ENCODE results near the gene SBNO2.

The SBNO2 gene

GRCh38 chr19:1085676-1086442 lies 88.2 kb downstream of the SBNO2 start:
- TF ChIP-seq, protein P1, sequence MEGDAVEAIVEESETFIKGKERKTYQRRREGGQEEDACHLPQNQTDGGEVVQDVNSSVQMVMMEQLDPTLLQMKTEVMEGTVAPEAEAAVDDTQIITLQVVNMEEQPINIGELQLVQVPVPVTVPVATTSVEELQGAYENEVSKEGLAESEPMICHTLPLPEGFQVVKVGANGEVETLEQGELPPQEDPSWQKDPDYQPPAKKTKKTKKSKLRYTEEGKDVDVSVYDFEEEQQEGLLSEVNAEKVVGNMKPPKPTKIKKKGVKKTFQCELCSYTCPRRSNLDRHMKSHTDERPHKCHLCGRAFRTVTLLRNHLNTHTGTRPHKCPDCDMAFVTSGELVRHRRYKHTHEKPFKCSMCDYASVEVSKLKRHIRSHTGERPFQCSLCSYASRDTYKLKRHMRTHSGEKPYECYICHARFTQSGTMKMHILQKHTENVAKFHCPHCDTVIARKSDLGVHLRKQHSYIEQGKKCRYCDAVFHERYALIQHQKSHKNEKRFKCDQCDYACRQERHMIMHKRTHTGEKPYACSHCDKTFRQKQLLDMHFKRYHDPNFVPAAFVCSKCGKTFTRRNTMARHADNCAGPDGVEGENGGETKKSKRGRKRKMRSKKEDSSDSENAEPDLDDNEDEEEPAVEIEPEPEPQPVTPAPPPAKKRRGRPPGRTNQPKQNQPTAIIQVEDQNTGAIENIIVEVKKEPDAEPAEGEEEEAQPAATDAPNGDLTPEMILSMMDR (IDR thresholded peaks at IDR 0.05; ENCODE audit: extremely low read depth, missing control alignments) = no peak
- DNase-seq (ENCODE audit: low spot score) = no peak

DNA sequence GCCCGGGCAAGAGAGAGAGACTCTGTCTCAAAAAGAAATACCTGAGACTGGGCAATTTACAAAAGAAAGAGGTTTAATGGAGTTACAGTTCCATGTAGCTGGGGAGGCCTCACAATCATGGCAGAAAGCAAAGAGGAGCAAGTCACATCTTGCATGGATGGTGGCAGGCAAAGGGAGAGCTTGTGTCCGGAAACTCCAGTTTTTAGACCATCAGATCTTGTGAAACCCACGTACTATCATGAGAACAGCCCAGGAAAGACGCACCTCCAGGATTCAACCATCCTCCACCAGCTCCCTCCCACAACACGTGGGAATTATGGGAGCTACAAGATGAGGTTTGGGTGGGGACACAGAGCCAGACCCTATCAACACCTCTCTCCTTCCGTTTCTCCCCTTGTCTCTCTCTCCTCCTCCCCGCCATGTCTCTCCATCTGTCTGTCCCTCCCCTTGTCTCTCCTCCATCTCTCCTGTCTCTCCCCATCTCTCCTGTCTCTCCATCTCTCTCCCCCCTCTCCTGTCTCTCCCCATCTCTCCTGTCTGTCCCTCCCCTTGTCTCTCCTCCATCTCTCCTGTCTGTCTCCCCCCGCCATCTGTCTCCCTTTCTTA lies 88.9 kb downstream of the SBNO2 start:
- no peak for DNase-seq (ENCODE audit: low spot score)

DNA sequence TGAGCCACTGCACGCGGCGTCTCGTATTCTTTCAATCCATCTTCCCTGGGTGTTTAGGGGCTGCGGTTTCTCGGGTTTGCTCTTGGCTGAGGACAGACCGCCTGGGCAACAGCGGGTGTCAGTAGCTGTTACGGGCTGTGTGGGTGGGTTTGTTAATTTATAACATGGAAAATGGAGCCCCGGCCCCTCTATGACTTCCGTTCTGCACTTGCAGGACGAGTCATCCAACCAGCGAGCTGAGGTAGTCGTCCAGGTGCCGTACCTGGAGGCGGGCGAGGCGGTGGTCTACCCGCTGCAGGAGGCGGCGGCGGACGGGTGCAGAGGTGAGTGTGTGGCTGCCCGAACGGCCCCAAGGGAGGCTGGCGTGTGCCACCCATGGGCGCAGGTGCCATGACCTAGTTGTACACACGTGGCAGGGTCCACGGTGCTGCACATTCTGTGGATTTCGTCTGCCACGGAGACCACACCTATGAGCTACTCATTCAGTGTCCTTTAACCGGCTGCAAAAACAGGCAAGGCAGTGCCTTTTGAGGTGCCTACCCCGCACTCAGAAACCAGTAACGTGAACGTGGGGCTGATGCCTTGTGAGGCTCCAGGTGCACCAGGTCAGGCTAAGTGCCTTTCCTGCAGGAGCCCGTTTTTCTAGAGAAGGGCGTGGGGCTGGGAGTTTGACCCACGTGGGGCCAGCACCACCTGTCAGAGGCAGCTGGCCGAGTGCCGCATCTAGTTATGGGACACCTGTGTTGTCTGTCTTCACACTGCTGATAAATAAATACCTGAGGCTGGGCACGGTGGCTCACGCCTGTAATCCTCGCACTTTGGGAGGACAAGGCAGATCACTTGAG lies 89.8 kb downstream of the SBNO2 start:
- TF ChIP-seq, protein P1 (IDR thresholded peaks at IDR 0.05; ENCODE audit: extremely low read depth, missing control alignments) = no peak
- no peak for DNase-seq (ENCODE audit: low spot score)

More for the DNA sequence above, 88.9 kb downstream of the SBNO2 start:
- TF ChIP-seq, protein P1 (IDR thresholded peaks at IDR 0.05; ENCODE audit: extremely low read depth, missing control alignments) = no peak

GRCh38 chr19:1082928-1083816 lies 90.9 kb downstream of the SBNO2 start:
- DNase-seq (ENCODE audit: low spot score) = no peak
- TF ChIP-seq, protein P1 (IDR thresholded peaks at IDR 0.05; ENCODE audit: extremely low read depth, missing control alignments) = no peak

GRCh38 chr19:1082165-1082927 lies 91.7 kb downstream of the SBNO2 start:
- TF ChIP-seq, protein P1 (IDR thresholded peaks at IDR 0.05; ENCODE audit: extremely low read depth, missing control alignments) = no peak
- peak; percentile 91 for DNase-seq (ENCODE audit: low spot score)
